Caki2 (cell line): ENCODE measurements around the gene IFT172. TPM values are rescaled to one million over a fixed set of nuclear protein-coding genes. Genes with fewer than 3 reads are reported as not detected.

Experiments used
- DNase-seq: peaks from one replicate; pipeline ENCODE4 v3.0.0-alpha.2; 2015; ENCODE audit warnings: low read depth
- in situ Hi-C: cut with HindIII; loops from 2 replicates; pipeline ENCODE4 v1.10.0; 2016; ENCODE audit warnings: low sequenced_read_pairs, low pct_unique_long_range_greater_than_20kb, mixed read lengths
- total RNA-seq: library from RNA; depleted of rRNA; stranded (reverse); fragments of >200 nt; shearing (Covaris generic); gene quantifications from 2 replicates; pipeline ENCODE4 v1.2.3, GENCODE V29; 2014; ENCODE audit warnings: low replicate concordance

IFT172 gene
- total RNA-seq, 1 experiment from 2014 or later: 8.6 TPM

DNA sequence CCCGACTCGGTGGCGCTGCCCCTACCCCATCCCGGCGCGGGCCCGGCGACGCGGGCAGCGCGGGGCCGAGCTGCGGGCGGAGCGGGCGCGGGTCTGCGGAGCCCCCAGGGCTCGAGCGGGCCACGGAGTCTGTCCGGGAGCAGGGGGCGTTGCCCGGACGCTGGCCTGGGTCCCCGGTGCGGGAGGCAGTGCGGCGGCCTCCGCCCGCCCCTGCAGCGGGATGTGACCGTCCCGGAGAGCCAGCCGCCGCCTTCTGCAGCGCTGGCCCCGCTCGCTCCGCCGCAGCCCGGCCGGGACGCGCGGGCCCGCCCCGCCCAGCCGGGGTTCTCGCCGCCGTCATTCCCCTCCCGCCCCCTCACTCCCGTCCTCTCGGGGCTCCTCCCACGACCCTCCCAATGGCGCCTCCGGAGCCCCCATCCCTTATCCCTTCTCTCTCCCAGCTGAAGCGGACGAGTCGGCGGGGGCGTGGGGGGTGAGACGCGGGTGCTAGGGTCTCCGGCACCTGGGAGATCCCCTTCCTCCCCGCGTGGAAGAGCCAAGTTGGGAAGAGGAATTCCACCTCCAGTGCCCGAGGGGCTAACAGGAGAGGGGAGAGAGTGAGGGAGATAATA, 5.5 kb upstream of the IFT172 start, which contains the start of gene FNDC4:
Gene FNDC4 (minus strand): TSS at position 257 of the 611 bp plus-strand sequence. CDS start 521 bp downstream, outside the sequence.
- DNase-seq: no peak
- in situ Hi-C loops: no loop called here

DNA sequence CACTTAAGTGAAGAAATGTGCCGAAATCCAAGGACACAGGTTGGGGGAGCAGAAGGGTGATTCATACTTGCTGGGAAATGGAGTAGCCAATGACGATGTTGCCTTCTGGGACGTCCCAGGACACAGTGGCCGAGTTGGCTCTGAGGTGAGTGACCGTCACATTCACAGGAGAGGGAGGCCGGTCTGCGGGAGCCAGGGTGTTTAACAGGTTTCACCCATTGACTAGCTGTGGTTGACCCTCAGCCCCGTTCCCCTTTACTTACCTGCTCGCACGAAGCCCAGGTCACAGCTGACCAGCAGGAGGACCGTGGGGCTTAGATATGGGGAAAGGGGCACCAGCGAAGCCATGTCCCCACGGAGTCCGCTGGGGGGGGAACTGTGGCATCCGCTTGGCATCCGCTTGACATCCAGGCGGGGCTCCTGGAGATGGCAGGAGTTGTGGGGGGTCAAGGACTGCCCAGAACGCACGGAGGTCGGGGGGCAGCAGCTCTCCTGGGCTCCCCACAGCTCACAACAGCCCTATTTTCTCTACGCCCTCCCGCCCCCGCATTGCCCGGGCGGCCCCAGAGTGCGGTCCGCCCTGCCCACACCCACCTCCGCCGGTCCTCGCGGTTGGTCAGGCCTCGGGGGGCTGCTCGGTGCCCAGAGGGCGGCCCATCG, 4.9 kb upstream of the IFT172 start:
- in situ Hi-C loops: no loop called here
- no peak for DNase-seq

DNA sequence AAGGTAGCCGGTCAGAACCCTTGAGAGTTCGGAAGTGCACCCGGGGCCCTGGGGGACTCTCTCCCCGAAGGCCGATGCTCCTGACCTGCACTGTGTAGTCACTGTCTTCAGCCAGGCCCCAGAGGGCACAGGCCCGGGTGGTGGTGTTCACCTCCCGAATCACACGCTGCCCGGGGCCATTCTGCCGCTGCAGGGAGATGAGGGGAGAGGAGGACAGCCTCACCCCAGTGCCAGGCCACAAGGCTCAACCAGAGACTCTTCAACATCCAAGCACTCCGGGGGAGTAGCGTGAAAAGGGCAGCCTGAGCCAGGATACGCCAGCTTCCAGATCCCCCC, 4.4 kb upstream of the IFT172 start:
- no peak for DNase-seq
- in situ Hi-C loops: no loop called here

DNA sequence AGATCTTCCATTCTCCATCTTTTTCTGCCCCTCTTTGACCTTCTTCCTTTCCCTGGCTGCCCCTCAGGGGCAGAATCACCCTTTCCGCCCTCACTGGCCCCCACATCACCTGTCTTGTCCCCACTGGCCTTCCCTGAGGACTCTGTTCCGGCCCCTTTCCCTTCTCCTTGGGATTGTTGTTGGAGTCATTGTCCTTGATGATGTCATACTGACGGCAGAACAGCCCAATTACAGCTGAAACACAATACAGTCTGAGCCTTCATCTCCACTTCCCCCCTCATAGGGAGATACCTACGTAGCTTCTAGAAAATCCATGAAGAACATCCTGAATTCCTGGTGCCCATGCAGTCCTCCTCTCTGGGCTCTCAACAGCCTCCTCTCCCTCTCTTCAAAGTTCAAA, 3.0 kb upstream of the IFT172 start:
- DNase-seq: no peak
- in situ Hi-C loops: no loop called here

DNA sequence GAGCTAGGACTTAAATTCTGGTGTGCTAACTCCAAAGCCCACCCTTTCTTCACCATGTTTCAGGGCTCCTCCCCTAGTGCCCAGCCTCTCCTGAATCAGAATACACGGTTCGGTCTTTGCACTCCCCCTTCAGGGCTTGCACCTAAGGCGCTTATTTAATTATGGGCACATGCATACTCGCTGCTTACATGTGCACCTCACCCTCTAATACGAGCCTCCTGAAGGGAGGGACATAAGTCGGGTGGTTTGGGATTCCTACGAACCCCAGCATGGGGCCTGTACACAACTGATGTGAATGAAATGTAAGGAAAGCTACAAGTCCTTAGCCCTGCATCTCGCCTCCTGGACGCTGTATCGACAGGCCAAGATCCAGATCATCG, 435 bp downstream of the IFT172 start:
- DNase-seq: no peak

DNA sequence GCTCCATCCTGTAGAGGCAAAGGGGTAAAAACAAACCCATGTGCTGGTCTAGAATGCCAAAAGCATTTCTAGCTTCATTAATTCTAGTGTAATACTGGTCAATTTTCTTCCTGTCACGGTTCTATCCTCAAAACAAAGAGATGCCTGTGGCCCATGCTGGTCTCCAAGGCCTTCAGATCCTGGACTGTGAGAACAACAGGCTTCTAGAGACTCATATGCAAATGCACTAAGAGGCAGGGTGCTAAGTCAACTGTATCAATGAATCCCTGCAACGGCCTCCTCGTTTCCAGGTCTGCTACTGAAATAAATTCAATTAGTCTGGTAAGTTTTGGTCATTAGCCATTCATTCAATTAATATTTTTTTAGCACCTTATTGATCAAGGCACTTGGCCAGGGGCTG, 4.0 kb downstream of the IFT172 start:
- in situ Hi-C loops: no loop called here

More for the DNA sequence above, 435 bp downstream of the IFT172 start:
- in situ Hi-C loops: no loop called here

DNA sequence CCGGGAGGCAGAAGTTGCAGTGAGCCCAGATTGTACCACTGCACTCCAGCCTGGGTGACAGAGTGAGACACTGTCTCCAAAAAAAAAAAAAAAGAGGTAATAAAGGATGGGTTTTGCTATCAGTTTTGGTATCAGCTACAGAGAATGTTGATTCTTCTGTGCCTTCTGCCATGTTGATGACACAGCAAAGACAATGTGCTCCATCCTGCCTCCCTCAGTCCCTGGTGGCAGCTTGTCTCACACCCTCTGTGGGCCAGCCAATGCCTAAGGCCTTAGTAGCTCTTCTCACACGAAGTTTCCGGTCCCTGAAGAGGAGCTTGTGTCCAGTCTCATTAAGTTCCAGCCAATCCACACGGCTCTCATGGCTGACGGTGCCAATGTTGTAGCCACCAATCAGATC, 17.6 kb downstream of the IFT172 start:
- DNase-seq: no peak
- in situ Hi-C loops: no loop called here

More for the DNA sequence above, 4.0 kb downstream of the IFT172 start:
- no peak for DNase-seq

DNA sequence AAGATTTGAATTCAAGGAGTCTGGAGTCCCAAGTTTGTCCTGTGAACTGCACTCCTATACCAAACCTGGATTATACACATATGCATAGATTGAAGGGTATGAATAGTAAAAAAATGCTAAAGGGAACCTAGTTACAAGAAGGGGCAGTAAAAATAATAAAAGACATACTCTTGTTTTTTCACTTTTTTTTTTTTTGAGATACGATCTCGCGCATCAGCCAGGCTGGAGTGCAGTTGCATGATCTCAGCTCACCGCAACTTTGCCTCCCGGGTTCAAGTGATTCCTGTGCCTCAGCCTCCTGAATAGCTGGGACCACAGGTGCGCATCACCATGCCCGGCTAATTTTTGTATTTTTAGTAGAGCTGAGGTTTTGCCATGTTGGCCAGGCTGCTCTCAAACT, 25.1 kb downstream of the IFT172 start:
- DNase-seq: no peak
- in situ Hi-C loops: no loop called here

DNA sequence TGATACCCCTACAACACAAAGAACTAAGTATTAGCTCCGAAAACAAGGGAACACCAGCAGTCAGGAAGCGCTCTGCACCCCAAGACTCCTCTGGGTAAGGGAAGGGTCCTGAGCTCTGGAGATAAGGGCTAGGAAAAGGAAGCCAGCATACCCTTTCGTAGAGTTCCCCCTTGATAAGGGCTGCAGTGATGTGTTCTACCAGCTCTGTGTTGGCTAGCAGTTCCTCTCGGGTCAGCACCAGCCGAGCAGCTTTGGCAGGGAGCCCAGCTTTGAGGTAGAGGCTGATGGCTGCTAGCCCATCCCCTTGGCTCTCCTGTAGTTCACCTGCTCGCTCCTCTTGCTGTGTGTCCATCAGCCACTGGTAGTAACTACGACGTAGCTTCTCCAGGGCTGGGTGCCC, 28.4 kb downstream of the IFT172 start:
- no peak for DNase-seq
- in situ Hi-C loops: no loop called here

DNA sequence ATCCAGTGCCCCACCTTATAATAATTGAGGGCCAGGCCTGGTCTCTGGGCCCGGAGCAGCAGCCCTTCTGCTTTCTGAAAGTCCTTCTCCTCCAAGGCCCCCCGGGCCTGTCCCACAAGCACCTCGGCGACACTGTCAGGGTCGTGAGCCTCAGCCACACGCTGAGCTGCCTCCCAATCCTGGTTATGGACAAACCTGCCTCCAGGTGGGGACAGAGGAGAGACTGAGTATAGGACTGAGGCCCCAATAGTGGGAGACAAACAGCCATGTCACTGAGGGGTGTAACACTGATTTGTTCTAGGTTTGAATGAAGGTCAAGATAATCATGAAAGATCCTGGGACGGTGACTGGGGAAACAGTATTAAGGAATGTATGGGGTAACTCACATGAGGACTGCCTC, 35.6 kb downstream of the IFT172 start:
- in situ Hi-C loops: no loop called here
- no peak for DNase-seq

DNA sequence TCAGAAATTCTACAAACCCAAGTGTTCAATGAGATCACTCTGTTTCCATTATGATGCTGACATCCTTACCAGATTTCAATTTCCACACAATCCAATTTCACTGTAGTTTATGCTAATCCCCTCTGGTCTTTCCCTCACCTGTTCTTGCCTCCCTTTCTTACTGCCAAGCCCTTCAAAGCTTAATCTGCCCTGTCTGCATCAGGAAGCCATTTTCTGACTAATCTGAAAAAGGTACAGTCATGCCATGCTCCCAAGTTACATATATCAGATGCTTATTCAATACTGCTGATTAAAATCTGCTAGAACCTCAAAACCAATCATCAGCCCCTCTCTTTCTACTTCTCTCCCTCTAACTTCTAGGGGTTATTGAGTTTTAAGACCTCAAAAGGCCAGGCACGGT, 38.4 kb downstream of the IFT172 start:
- no peak for DNase-seq
- in situ Hi-C loops: no loop called here

DNA sequence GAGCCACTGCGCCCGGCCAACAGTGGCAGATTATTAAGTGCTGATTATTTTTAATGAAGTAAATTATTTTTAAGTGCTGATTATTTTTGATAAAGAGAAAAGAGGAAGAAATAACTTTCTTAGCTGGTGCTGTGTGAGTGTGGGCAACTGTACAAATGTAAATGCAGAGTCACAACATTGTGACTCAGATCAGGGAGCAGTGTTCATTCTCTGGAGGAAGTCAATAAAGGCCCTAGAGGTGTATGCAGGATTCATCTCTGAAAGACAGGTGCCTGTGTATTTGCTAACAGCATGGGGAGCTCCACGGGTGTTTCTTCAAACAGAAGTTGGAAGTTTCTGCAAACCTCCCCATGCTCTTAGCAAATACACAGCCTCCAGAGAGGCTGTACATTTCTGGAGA, 41.2 kb downstream of the IFT172 start:
- in situ Hi-C loops: no loop called here

DNA sequence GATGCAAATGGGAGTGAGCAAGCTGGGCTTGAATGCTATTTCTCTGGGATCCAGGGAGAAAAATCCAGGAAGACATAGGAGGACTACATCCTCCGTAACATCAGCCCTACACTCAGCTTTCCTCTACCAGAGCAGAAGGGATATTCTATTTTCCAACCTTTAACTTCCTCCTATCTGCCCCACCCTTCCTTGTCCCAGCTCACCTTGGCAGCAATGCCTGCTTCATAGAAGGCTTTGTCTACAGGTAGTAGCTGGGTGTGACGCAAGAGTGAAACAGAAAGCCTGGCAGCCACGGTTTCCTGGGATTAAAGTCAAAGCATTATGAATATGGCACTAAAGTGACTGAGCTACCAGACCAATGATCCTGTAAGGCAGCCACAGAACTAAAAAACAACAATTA, 43.5 kb downstream of the IFT172 start:
- in situ Hi-C loops: no loop called here
- DNase-seq: no peak

More for the DNA sequence above, 41.2 kb downstream of the IFT172 start:
- DNase-seq: no peak

DNA sequence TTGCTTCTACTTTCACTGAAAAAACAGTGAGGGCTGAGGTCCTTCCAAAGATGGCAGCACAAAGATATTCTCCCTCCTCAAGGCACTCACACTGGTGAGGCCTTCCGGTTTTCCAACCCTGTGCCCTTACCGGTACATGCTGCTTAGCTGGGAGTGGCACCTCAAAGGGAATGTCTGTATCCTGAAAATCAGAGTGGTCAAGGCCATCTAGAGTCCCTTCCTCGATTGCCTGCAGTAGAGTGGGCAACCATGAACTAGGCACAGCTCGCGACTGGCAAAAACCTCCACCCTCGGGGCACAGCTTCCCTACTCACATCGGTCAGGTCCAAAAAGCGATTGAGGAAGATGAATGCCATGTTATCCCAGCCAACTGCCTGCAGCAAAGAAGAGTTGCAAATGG, 43.9 kb downstream of the IFT172 start:
- in situ Hi-C loops: no loop called here
- DNase-seq: no peak

DNA sequence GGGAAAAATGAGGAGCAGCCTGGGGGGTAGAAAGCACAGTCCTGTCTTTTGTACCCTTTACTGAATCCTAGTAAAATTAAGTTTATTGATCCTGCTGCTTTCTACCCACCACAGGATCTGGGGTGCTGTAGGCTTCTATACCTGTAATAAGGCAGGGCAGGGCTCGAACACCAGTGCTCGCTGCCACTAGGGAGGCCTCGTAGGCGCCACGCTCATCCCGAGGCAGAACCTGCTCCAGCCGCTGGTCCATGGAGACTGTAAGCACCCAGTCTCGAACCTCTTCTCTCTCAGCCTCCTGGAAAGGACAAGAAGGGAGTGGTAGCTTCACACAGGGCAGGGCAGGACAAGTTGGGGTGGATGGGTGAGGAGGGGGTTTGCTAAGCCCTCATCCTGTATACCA, 44.4 kb downstream of the IFT172 start:
- in situ Hi-C loops: no loop called here
- no peak for DNase-seq

DNA sequence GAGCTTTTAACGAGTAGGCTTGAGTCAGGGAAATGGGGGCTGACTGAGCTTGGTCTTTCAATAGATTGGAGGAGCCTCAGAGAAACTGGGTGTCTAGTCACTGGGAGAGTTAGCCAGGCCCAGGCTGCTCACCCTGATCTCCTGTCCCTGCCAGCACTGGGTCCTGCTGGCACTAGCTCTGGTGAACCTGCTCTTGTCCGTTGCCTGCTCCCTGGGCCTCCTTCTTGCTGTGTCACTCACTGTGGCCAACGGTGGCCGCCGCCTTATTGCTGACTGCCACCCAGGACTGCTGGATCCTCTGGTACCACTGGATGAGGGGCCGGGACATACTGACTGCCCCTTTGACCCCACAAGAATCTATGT, 46.6 kb downstream of the IFT172 start:
- in situ Hi-C loops: no loop called here
- DNase-seq: no peak

DNA sequence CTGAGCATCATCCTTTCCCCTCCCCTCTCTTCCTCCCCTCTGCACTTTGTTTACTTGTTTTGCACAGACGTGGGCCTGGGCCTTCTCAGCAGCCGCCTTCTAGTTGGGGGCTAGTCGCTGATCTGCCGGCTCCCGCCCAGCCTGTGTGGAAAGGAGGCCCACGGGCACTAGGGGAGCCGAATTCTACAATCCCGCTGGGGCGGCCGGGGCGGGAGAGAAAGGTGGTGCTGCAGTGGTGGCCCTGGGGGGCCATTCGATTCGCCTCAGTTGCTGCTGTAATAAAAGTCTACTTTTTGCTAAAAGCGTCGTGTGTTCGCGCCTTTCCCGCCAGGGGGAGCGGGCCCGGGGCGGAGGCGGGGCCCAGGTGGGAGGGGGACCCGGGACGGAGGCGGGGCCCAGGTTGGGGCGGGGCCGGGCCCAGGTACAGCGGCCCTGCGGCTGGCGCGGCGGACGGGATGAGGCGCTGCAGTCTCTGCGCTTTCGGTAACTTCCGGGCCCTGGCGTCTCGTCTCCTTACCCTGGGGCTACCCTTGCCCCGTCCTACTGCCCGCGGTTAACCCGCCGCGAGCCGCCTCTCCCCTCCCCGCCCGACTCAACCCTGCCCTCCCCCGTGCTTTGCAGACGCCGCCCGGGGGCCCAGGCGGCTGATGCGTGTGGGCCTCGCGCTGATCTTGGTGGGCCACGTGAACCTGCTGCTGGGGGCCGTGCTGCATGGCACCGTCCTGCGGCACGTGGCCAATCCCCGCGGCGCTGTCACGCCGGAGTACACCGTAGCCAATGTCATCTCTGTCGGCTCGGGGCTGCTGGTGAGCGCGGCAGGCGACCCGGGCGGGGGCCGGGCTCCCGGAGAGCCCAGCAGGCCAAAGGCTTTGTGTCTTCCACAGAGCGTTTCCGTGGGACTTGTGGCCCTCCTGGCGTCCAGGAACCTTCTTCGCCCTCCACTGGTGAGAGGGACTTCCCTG, 47.3 kb downstream of the IFT172 start, which contains the start of gene KRTCAP3:
Gene KRTCAP3 (plus strand): TSS at position 424 of the 962 bp plus-strand sequence. CDS start 32 bp downstream, at position 456.
- no peak for DNase-seq
- in situ Hi-C loops: no loop called here

DNA sequence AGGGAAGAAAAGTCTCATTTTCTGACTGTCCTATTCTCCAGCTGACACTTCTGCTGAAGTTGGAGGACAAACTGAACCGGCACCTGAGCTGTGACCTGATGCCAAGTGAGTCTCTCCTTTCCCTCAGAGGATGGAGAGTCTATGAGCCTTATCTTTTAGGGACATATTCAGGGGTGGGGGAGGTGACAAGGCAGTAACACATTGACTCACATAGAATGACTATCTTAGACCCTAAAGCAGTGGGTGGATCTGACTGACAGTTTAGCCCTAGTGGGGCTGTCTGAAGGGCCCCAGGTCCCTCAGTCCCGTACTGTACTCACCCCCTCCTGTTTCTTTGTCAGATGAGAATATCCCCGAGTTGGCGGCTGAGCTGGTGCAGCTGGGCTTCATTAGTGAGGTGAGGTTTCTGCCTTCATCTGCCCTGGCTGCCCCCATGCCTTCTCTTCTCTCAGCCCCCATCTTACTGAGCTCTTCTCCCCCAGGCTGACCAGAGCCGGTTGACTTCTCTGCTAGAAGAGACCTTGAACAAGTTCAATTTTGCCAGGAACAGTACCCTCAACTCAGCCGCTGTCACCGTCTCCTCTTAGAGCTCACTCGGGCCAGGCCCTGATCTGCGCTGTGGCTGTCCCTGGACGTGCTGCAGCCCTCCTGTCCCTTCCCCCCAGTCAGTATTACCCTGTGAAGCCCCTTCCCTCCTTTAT, 48.2 kb downstream of the IFT172 start:
- DNase-seq: no peak
- in situ Hi-C loops: no loop called here

DNA sequence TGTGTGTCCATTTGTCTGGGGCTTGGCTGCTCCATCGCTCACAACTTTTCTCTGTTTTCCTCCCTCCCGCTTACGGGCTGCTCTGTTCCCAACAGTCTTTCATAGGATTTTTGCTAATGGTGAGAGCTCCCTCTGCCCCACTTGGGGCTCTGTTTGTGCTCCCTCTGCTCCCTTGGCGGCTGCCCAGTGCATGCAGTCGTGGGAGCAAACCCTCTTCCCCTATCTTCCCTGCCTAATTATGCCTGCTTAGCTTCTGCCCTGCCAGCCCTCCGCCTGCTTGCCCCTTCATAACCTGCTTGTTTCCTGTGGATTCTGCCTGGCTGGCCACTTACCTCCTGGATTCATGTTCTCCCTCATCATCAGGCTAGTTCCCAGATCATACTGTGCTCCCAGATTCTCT, 53.9 kb downstream of the IFT172 start:
- in situ Hi-C loops: no loop called here

More for the DNA sequence above, 53.9 kb downstream of the IFT172 start:
- no peak for DNase-seq
